Smooth muscle cell (in vitro differentiated cells): ENCODE data around the gene CIB1. TPM values are rescaled to one million over a fixed set of nuclear protein-coding genes. Genes with fewer than 3 reads are reported as not detected.

Experiments
- DNase-seq: peaks from one replicate; lab custom pipeline; 2025; ENCODE audit not compliant: unreplicated experiment; lab: John Stamatoyannopoulos, UW
- H2AFZ ChIP-seq: fragments of 200-600 bp; sonication (generic); 2 replicates; pipeline ENCODE4 v1.6.0; 2016; ENCODE audit warnings: antibody characterized with exemption, low read depth, mild to moderate bottlenecking
- H3F3A ChIP-seq: fragments of 200-600 bp; sonication (generic); 2 replicates; pipeline ENCODE4 v1.6.0; 2017; ENCODE audit warnings: antibody characterized with exemption, low read depth
- H3K27ac ChIP-seq: fragments of 200-600 bp; sonication (generic); 2 replicates; pipeline ENCODE4 v1.5.1; 2016; ENCODE audit warnings: low read depth, mild to moderate bottlenecking
- H3K27me3 ChIP-seq: fragments of 200-600 bp; sonication (generic); 2 replicates; pipeline ENCODE4 v1.6.1; 2016; ENCODE audit warnings: low read depth, mild to moderate bottlenecking
- H3K36me3 ChIP-seq: fragments of 200-600 bp; sonication (generic); 2 replicates; pipeline ENCODE4 v1.5.1; 2016; ENCODE audit warnings: low read depth
- H3K4me1 ChIP-seq: fragments of 200-600 bp; sonication (generic); 2 replicates; pipeline ENCODE4 v1.5.1; 2016; ENCODE audit warnings: low read depth
- H3K4me2 ChIP-seq: fragments of 200-600 bp; sonication (generic); 2 replicates; pipeline ENCODE4 v1.6.0; 2016; ENCODE audit warnings: mild to moderate bottlenecking
- H3K4me3 ChIP-seq: fragments of 200-600 bp; sonication (generic); 2 replicates; pipeline ENCODE4 v1.5.1; 2016; ENCODE audit warnings: mild to moderate bottlenecking
- H3K79me2 ChIP-seq: fragments of 200-600 bp; sonication (generic); 2 replicates; pipeline ENCODE4 v1.6.0; 2016; ENCODE audit warnings: low read depth, mild to moderate bottlenecking
- H3K9ac ChIP-seq: fragments of 200-600 bp; sonication (generic); 2 replicates; pipeline ENCODE4 v1.6.0; 2016; ENCODE audit warnings: low read depth
- H3K9me3 ChIP-seq: fragments of 200-600 bp; sonication (generic); replicated peaks from 2 replicates; pipeline ENCODE4 v1.5.1; 2016; ENCODE audit warnings: low read depth
- H4K20me1 ChIP-seq: fragments of 200-600 bp; sonication (generic); 2 replicates; pipeline ENCODE4 v1.6.0; 2016; ENCODE audit warnings: low read depth
- CTCF ChIP-seq: fragments of 200-600 bp; sonication (generic); IDR thresholded peaks from 2 replicates; pipeline ENCODE4 v1.5.1; 2017; ENCODE audit warnings: borderline replicate concordance, mild to moderate bottlenecking, antibody characterized with exemption; ENCODE audit not compliant: insufficient read depth, poor library complexity, severe bottlenecking
- WGBS: methylation state at CpG from one replicate; pipeline ENCODE4 v1.1.7; 2016; ENCODE audit warnings: low lambda C conversion rate; 5-methylcytosine and 5-hydroxymethylcytosine counted together
- polyA plus RNA-seq: library from polyadenylated mRNA; unstranded; fragments of >200 nt; fragmentation: Nextera tagmentation; extraction: Ambion mirVana; gene quantifications from 2 replicates; pipeline ENCODE4 v1.2.1, GENCODE V29; 2016
- total RNA-seq: library from RNA; depleted of rRNA; stranded (reverse); fragments of >200 nt; gene quantifications from 2 replicates; pipeline ENCODE4 v1.2.3, GENCODE V29; 2014

Gene CIB1
- total and polyA plus RNA-seq, 2 experiments from 2014 or later: 33.9 to 132 TPM

GRCh38 chr15:90270502-90271150 lies 36.9 kb upstream of the CIB1 start:
- 95% methylated on average over 10 of the region's 10 CpGs for WGBS

GRCh38 chr15:90268415-90268814 lies 34.7 kb upstream of the CIB1 start:
- Histone ChIP-seq H2AFZ (no peak overlapping the region), H3K79me2 (peaks cover 22% of the 10 kb centered on the region), H3K27me3 (no peaks in the 10 kb centered on the region), H3K27ac (no peak overlapping the region), H3K4me2 (no peak overlapping the region), H4K20me1 (peaks cover 27% of the 10 kb centered on the region), H3K4me3 (no peak overlapping the region), H3K9me3 (no peaks in the 10 kb centered on the region), H3F3A (no peaks in the 10 kb centered on the region), H3K9ac (no peak overlapping the region), H3K36me3 (no peaks in the 10 kb centered on the region), H3K4me1 (peaks cover 7% of the 10 kb centered on the region)
- WGBS: 74% methylated on average over 1 of the region's 1 CpG
- TF ChIP-seq CTCF: no peak
- no peak for DNase-seq

More at GRCh38 chr15:90270502-90271150, 36.9 kb upstream of the CIB1 start:
- Histone ChIP-seq H3K4me3 (no peak overlapping the region), H3K27ac (no peak overlapping the region), H3K9ac (no peak overlapping the region), H3K79me2 (peaks cover 22% of the 10 kb centered on the region), H3K4me1 (peaks cover 7% of the 10 kb centered on the region), H3F3A (no peaks in the 10 kb centered on the region), H2AFZ (no peak overlapping the region), H3K4me2 (no peak overlapping the region), H3K9me3 (no peaks in the 10 kb centered on the region), H4K20me1 (peaks cover 27% of the 10 kb centered on the region), H3K36me3 (no peaks in the 10 kb centered on the region), H3K27me3 (no peaks in the 10 kb centered on the region)
- TF ChIP-seq CTCF: no peak
- DNase-seq: no peak

- WGBS: 51% methylated on average over 15 of the region's 15 CpGs
- no peak for DNase-seq
- H3K9me3 ChIP-seq: no peaks in the 10 kb centered on the region
- no peak for TF ChIP-seq CTCF
- H3K79me2 ChIP-seq: peaks cover 22% of the 10 kb centered on the region
- H3K36me3 ChIP-seq: no peaks in the 10 kb centered on the region
- H3K4me3 ChIP-seq: peak overlapping the region; percentile 73
- H3F3A ChIP-seq: no peaks in the 10 kb centered on the region
- H3K9ac ChIP-seq: peak overlapping the region; percentile 69
- no peaks in the 10 kb centered on the region for H3K27me3 ChIP-seq
- peak overlapping the region; percentile 91 for H3K4me2 ChIP-seq
- H4K20me1 ChIP-seq: peaks cover 27% of the 10 kb centered on the region
- H3K27ac ChIP-seq: peak overlapping the region; percentile 78
- H3K4me1 ChIP-seq: peaks cover 7% of the 10 kb centered on the region
- peak overlapping the region; percentile 81 for H2AFZ ChIP-seq
These were observed 32.7 kb upstream of the CIB1 start for GRCh38 chr15:90266485-90266884.

DNA sequence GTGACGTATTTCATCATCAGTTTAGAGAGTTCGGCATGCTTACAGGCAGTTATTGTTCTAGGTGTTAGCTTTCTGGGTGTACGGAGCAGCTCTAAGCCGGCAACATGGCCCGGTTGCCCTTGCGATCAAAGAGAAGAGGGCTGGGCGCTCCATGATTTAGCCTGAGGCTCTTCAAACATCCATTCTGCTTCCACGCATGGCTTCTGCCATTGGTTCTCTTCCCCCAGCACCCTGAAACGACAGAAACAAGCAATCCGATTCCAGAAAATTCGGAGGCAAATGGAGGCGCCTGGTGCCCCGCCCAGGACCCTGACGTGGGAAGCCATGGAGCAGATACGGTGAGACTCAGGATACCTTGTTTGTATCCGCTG lies 32.3 kb upstream of the CIB1 start:
- H3K9me3 ChIP-seq: no peaks in the 10 kb centered on the region
- H3K27me3 ChIP-seq: no peaks in the 10 kb centered on the region
- WGBS: 39% methylated on average over 16 of the region's 16 CpGs
- H3K4me1 ChIP-seq: peaks cover 7% of the 10 kb centered on the region
- H3F3A ChIP-seq: no peaks in the 10 kb centered on the region
- TF ChIP-seq CTCF: no peak
- peak overlapping the region; percentile 69 for H3K9ac ChIP-seq
- peak overlapping the region; percentile 81 for H2AFZ ChIP-seq
- H4K20me1 ChIP-seq: peaks cover 27% of the 10 kb centered on the region
- no peak for DNase-seq
- H3K36me3 ChIP-seq: no peaks in the 10 kb centered on the region
- peaks cover 22% of the 10 kb centered on the region for H3K79me2 ChIP-seq
- H3K4me2 ChIP-seq: peak overlapping the region; percentile 91
- peak overlapping the region; percentile 73 for H3K4me3 ChIP-seq
- peak overlapping the region; percentile 78 for H3K27ac ChIP-seq
